Measurements from ENCODE around the gene NDUFV1.

GRCh38 chr11:67584881-67585873, 21.6 kb upstream of the NDUFV1 start:
- TF ChIP-seq POLR2A (IDR thresholded peaks at IDR 0.05; ENCODE audit: low read depth, low read length) (no peak), POLR2AphosphoS5 (IDR thresholded peaks at IDR 0.05; ENCODE audit: low read depth, low read length) (no peak; the same call in 1 of the 2 replicates), TAF1 (IDR thresholded peaks at IDR 0.05; ENCODE audit: borderline replicate concordance, low read depth, low read length) (no peak)
